ENCODE data around the gene MDN1.

MDN1 gene

GRCh38 chr6:89708316-89708715 lies 111.3 kb downstream of the MDN1 start:
- TF ChIP-seq CTCF (IDR thresholded peaks at IDR 0.05; ENCODE audit: borderline replicate concordance, extremely low read depth, low read length, poor library complexity, severe bottlenecking) (no peak), EZH2 (IDR thresholded peaks at IDR 0.05; ENCODE audit: borderline replicate concordance, low read depth, low read length, severe bottlenecking) (no peak)
- Histone ChIP-seq H3K4me2 (ENCODE audit: insufficient read depth, low read length) (no peak overlapping the region), H3K9me3 (ENCODE audit: insufficient read depth, low read length, severe bottlenecking) (no peaks in the 10 kb centered on the region), H2AFZ (ENCODE audit: low read depth, low read length) (no peak overlapping the region), H3K27ac (ENCODE audit: low read length) (no peak overlapping the region), H4K20me1 (ENCODE audit: insufficient read depth, low read length) (no peaks in the 10 kb centered on the region), H3K4me3 (ENCODE audit: low read depth in 1 of 2, low read length in 2 of 2) (no peak overlapping the region), H3K27me3 (ENCODE audit: insufficient read depth, low read length, poor library complexity) (no peaks in the 10 kb centered on the region), H3K4me1 (ENCODE audit: insufficient read depth, low read length) (no peaks in the 10 kb centered on the region), H3K36me3 (ENCODE audit: insufficient read depth, low read length) (peaks cover 94% of the 10 kb centered on the region), H3K9ac (ENCODE audit: low read depth, low read length) (no peak overlapping the region), H3K79me2 (ENCODE audit: insufficient read depth, low read length) (no peaks in the 10 kb centered on the region)
- DNase-seq (no peak), ATAC-seq (ENCODE audit: insufficient read depth, low read depth) (no peak)

- TF ChIP-seq CTCF (IDR thresholded peaks at IDR 0.05; ENCODE audit: borderline replicate concordance, extremely low read depth, low read length, poor library complexity, severe bottlenecking): no peak
- TF ChIP-seq EZH2 (IDR thresholded peaks at IDR 0.05; ENCODE audit: borderline replicate concordance, low read depth, low read length, severe bottlenecking): no peak
- Histone ChIP-seq H3K79me2 (ENCODE audit: insufficient read depth, low read length) (no peaks in the 10 kb centered on the region), H3K9ac (ENCODE audit: low read depth, low read length) (no peak overlapping the region), H2AFZ (ENCODE audit: low read depth, low read length) (no peak overlapping the region), H3K9me3 (ENCODE audit: insufficient read depth, low read length, severe bottlenecking) (no peaks in the 10 kb centered on the region), H3K27me3 (ENCODE audit: insufficient read depth, low read length, poor library complexity) (no peaks in the 10 kb centered on the region), H3K4me1 (ENCODE audit: insufficient read depth, low read length) (no peaks in the 10 kb centered on the region), H3K27ac (ENCODE audit: low read length) (no peak overlapping the region), H3K4me2 (ENCODE audit: insufficient read depth, low read length) (no peak overlapping the region), H3K36me3 (ENCODE audit: insufficient read depth, low read length) (peaks cover 90% of the 10 kb centered on the region), H4K20me1 (ENCODE audit: insufficient read depth, low read length) (no peaks in the 10 kb centered on the region), H3K4me3 (ENCODE audit: low read depth in 1 of 2, low read length in 2 of 2) (no peak overlapping the region)
- DNase-seq (no peak), ATAC-seq (ENCODE audit: insufficient read depth, low read depth) (no peak)
Observed at GRCh38 chr6:89707766-89708165, 111.8 kb downstream of the MDN1 start.

- H3K27me3 ChIP-seq (ENCODE audit: insufficient read depth, low read length, poor library complexity): no peaks in the 10 kb centered on the region
- H3K9me3 ChIP-seq (ENCODE audit: insufficient read depth, low read length, severe bottlenecking): no peaks in the 10 kb centered on the region
- H3K36me3 ChIP-seq (ENCODE audit: insufficient read depth, low read length): peaks cover 89% of the 10 kb centered on the region
- H4K20me1 ChIP-seq (ENCODE audit: insufficient read depth, low read length): no peaks in the 10 kb centered on the region
- H3K4me1 ChIP-seq (ENCODE audit: insufficient read depth, low read length): no peaks in the 10 kb centered on the region
- TF ChIP-seq EZH2 (IDR thresholded peaks at IDR 0.05; ENCODE audit: borderline replicate concordance, low read depth, low read length, severe bottlenecking) (no peak), CTCF (IDR thresholded peaks at IDR 0.05; ENCODE audit: borderline replicate concordance, extremely low read depth, low read length, poor library complexity, severe bottlenecking) (no peak)
- no peak overlapping the region for H3K4me2 ChIP-seq (ENCODE audit: insufficient read depth, low read length)
- no peak for DNase-seq
- no peak overlapping the region for H3K4me3 ChIP-seq (ENCODE audit: low read depth in 1 of 2, low read length in 2 of 2)
- no peaks in the 10 kb centered on the region for H3K79me2 ChIP-seq (ENCODE audit: insufficient read depth, low read length)
- no peak overlapping the region for H3K27ac ChIP-seq (ENCODE audit: low read length)
- no peak overlapping the region for H3K9ac ChIP-seq (ENCODE audit: low read depth, low read length)
- ATAC-seq (ENCODE audit: insufficient read depth, low read depth): no peak
- no peak overlapping the region for H2AFZ ChIP-seq (ENCODE audit: low read depth, low read length)
Observed at GRCh38 chr6:89706121-89706520, 113.5 kb downstream of the MDN1 start.

GRCh38 chr6:89703292-89703691 lies 116.3 kb downstream of the MDN1 start:
- Histone ChIP-seq H3K4me2 (ENCODE audit: insufficient read depth, low read length) (no peak overlapping the region), H3K27me3 (ENCODE audit: insufficient read depth, low read length, poor library complexity) (no peaks in the 10 kb centered on the region), H3K4me1 (ENCODE audit: insufficient read depth, low read length) (no peaks in the 10 kb centered on the region), H3K79me2 (ENCODE audit: insufficient read depth, low read length) (no peaks in the 10 kb centered on the region), H3K27ac (ENCODE audit: low read length) (no peak overlapping the region), H3K9ac (ENCODE audit: low read depth, low read length) (no peak overlapping the region), H2AFZ (ENCODE audit: low read depth, low read length) (no peak overlapping the region), H3K36me3 (ENCODE audit: insufficient read depth, low read length) (peaks cover 90% of the 10 kb centered on the region), H3K4me3 (ENCODE audit: low read depth in 1 of 2, low read length in 2 of 2) (no peak overlapping the region), H4K20me1 (ENCODE audit: insufficient read depth, low read length) (no peaks in the 10 kb centered on the region), H3K9me3 (ENCODE audit: insufficient read depth, low read length, severe bottlenecking) (no peaks in the 10 kb centered on the region)
- DNase-seq: no peak
- TF ChIP-seq CTCF (IDR thresholded peaks at IDR 0.05; ENCODE audit: borderline replicate concordance, extremely low read depth, low read length, poor library complexity, severe bottlenecking): no peak
- no peak for TF ChIP-seq EZH2 (IDR thresholded peaks at IDR 0.05; ENCODE audit: borderline replicate concordance, low read depth, low read length, severe bottlenecking)
- ATAC-seq (ENCODE audit: insufficient read depth, low read depth): no peak

All from DND-41 (cell line).